ENCODE measurements around the gene MAP3K14. TPM values are rescaled to one million over a fixed set of nuclear protein-coding genes. Genes with fewer than 3 reads are reported as not detected.

Gene MAP3K14
- total and polyA plus RNA-seq, 9 donors: 2.4 to 19.8 (median 10.7) TPM

GRCh38 chr17:45222014-45222288 lies 94.9 kb downstream of the MAP3K14 start:
- Histone ChIP-seq H3K36me3 (no peaks in the 10 kb centered on the region), H3K4me1 (ENCODE audit: insufficient read depth) (no peaks in the 10 kb centered on the region), H3K27ac (no peak overlapping the region), H3K4me3 (peak overlapping the region; percentile 36), H3K9me3 (no peaks in the 10 kb centered on the region), H3K27me3 (no peaks in the 10 kb centered on the region)
- WGBS, 3 donors: 0 to 1% methylated on average over 15 to 38 of the region's 38 CpGs; no CpG with 5 or more reads in 1 of the 3 donors
- intact Hi-C loops (cut with DNase I): loop anchor here in 3 of 4 donors (5.0 to 10.0 kb wide), 3 partner anchors 53 to 613 kb away; no protein-coding TSS in a partner anchor
- DNase-seq: no peak
- TF ChIP-seq CTCF (IDR thresholded peaks at IDR 0.05): no peak

GRCh38 chr17:45221081-45222013 lies 95.5 kb downstream of the MAP3K14 start, which contains the start of gene FMNL1:
TSS of gene FMNL1 (plus strand) at chr17:45221885. CDS start at chr17:45222125, 240 bp downstream.
- H3K36me3 ChIP-seq: no peaks in the 10 kb centered on the region
- H3K4me3 ChIP-seq: peak within 1 kb of the TSS; percentile 36
- no peaks in the 10 kb centered on the region for H3K9me3 ChIP-seq
- H3K27ac ChIP-seq: no peak within 1 kb of the TSS
- no peaks in the 10 kb centered on the region for H3K4me1 ChIP-seq (ENCODE audit: insufficient read depth)
- 2 to 8% (median 4%) methylated on average over 16 to 98 of the region's 98 CpGs for WGBS, 3 donors
- intact Hi-C loops (cut with DNase I): loop anchor here in 3 of 4 donors (5.0 to 10.0 kb wide), 3 partner anchors 53 to 613 kb away; no protein-coding TSS in a partner anchor
- no peaks in the 10 kb centered on the region for H3K27me3 ChIP-seq
- DNase-seq: no peak
- TF ChIP-seq EP300 (IDR thresholded peaks at IDR 0.05) (no peak), POLR2A (IDR thresholded peaks at IDR 0.05) (no peak), CTCF (IDR thresholded peaks at IDR 0.05) (no peak)

- intact Hi-C loops (cut with DNase I): loop anchor here in 3 of 4 donors (5.0 to 10.0 kb wide), 3 partner anchors 55 to 615 kb away; no protein-coding TSS in a partner anchor
- no peak overlapping the region for H3K4me3 ChIP-seq
- H3K4me1 ChIP-seq (ENCODE audit: insufficient read depth): no peaks in the 10 kb centered on the region
- TF ChIP-seq CTCF (IDR thresholded peaks at IDR 0.05) (no peak), EP300 (IDR thresholded peaks at IDR 0.05) (no peak), POLR2A (IDR thresholded peaks at IDR 0.05) (no peak)
- no peaks in the 10 kb centered on the region for H3K36me3 ChIP-seq
- no peak for DNase-seq
- H3K9me3 ChIP-seq: no peaks in the 10 kb centered on the region
- no peaks in the 10 kb centered on the region for H3K27me3 ChIP-seq
- no peak overlapping the region for H3K27ac ChIP-seq
- WGBS, 3 donors: 74 to 81% (median 79%) methylated on average over 3 of the region's 3 CpGs
These were observed 96.7 kb downstream of the MAP3K14 start for GRCh38 chr17:45220079-45220478.

- H3K27ac ChIP-seq: no peak overlapping the region
- WGBS, 3 donors: 10 to 15% (median 13%) methylated on average over 12 of the region's 12 CpGs
- TF ChIP-seq CTCF (IDR thresholded peaks at IDR 0.05): peak; percentile 60 to 95 (median 95)
- no peak for TF ChIP-seq EP300 (IDR thresholded peaks at IDR 0.05)
- TF ChIP-seq POLR2A (IDR thresholded peaks at IDR 0.05): no peak
These were observed 97.7 kb downstream of the MAP3K14 start for GRCh38 chr17:45218895-45219661.

More at GRCh38 chr17:45218895-45219661, 97.7 kb downstream of the MAP3K14 start:
- Histone ChIP-seq H3K4me1 (ENCODE audit: insufficient read depth) (no peaks in the 10 kb centered on the region), H3K36me3 (no peaks in the 10 kb centered on the region), H3K9me3 (no peaks in the 10 kb centered on the region), H3K27me3 (no peaks in the 10 kb centered on the region), H3K4me3 (no peak overlapping the region)
- DNase-seq: peak; percentile 69 to 89 (median 87)
- intact Hi-C loops (cut with DNase I): loop anchor here in 2 of 4 donors (1.0 to 2.0 kb wide), 2 partner anchors 166 kb away; no protein-coding TSS in a partner anchor

Measured in ovary (tissue), 9 donors.